22Rv1 (cell line): ENCODE measurements around the gene MYH10.

Source experiments
- H3K27ac ChIP-seq: fragments of 450-650 bp; 2 replicates; pipeline ENCODE4 v1.5.1; 2017
- CTCF ChIP-seq: fragments of 450-650 bp; IDR thresholded peaks from 2 replicates; pipeline ENCODE4 v1.5.1; 2017; ENCODE audit warnings: mild to moderate bottlenecking
- ZFX ChIP-seq: fragments of 450-650 bp; IDR thresholded peaks from 2 replicates; pipeline ENCODE4 v1.6.1; 2017; ENCODE audit warnings: antibody characterized with exemption, borderline replicate concordance

The MYH10 gene

GRCh38 chr17:8468127-8468526 is 162.4 kb downstream of the MYH10 start:
- no peak for TF ChIP-seq CTCF
- no peak for TF ChIP-seq ZFX
- no peak overlapping the region for H3K27ac ChIP-seq

- no peak for TF ChIP-seq ZFX
- no peak for TF ChIP-seq CTCF
Measured at GRCh38 chr17:8467527-8467926, 163.0 kb downstream of the MYH10 start.

GRCh38 chr17:8466873-8467272 is 163.7 kb downstream of the MYH10 start:
- H3K27ac ChIP-seq: no peak overlapping the region
- TF ChIP-seq CTCF (no peak), ZFX (no peak)

More at GRCh38 chr17:8467527-8467926, 163.0 kb downstream of the MYH10 start:
- no peak overlapping the region for H3K27ac ChIP-seq

GRCh38 chr17:8466456-8466855 is 164.1 kb downstream of the MYH10 start:
- no peak overlapping the region for H3K27ac ChIP-seq
- TF ChIP-seq CTCF (no peak), ZFX (no peak)

GRCh38 chr17:8465759-8466158 is 164.8 kb downstream of the MYH10 start:
- TF ChIP-seq CTCF: no peak
- no peak overlapping the region for H3K27ac ChIP-seq

- H3K27ac ChIP-seq: no peak overlapping the region
- TF ChIP-seq CTCF (no peak), ZFX (no peak)
Measured at GRCh38 chr17:8465356-8465755, 165.2 kb downstream of the MYH10 start.

- TF ChIP-seq CTCF: no peak
- H3K27ac ChIP-seq: no peak overlapping the region
Measured at GRCh38 chr17:8464941-8465340, 165.6 kb downstream of the MYH10 start.
